Caco-2 (cell line): Measurements from ENCODE around the gene KCNK16. TPM values are rescaled to one million over a fixed set of nuclear protein-coding genes. Genes with fewer than 3 reads are reported as not detected.

ENCODE experiments used
- BruUV-seq: library from RNA; stranded (reverse); fragments of 400-500 nt; replicated peaks from 2 replicates; lab custom pipeline; 2021; lab: Mats Ljungman, UMichigan
- CTCF ChIA-PET: fragments of 300-600 bp; sonication (Branson Sonifier 250); formaldehyde crosslinking; loops from one replicate; lab custom pipeline; 2022; ENCODE audit warnings: antibody characterized with exemption; lab: Charles Lee
- POLR2A ChIA-PET: fragments of 300-600 bp; sonication (Branson Sonifier 250); formaldehyde crosslinking; loops from one replicate; lab custom pipeline; 2022; ENCODE audit warnings: antibody characterized with exemption; lab: Charles Lee
- DNase-seq, 2 experiments: peaks; one replicate each; pipeline versions ENCODE4 v3.0.0 to v3.0.0-alpha.2; 2020 to 2022
- H3K27me3 ChIP-seq: replicated peaks from 2 replicates; pipeline ENCODE4 v1.6.0; 2011; ENCODE audit warnings: low read length; ENCODE audit not compliant: control insufficient read depth, insufficient read depth
- H3K36me3 ChIP-seq: 2 replicates; pipeline ENCODE4 v1.5.1; 2011; ENCODE audit warnings: low read length; ENCODE audit not compliant: control insufficient read depth, insufficient read depth
- H3K4me1 ChIP-seq: fragments of 250-450 bp; sonication (Bioruptor Pico); 2 replicates; pipeline ENCODE4 v1.5.1; 2020; ENCODE audit warnings: mild to moderate bottlenecking
- H3K4me3 ChIP-seq: 2 replicates; pipeline ENCODE4 v1.5.1; 2011; ENCODE audit warnings: low read depth, mild to moderate bottlenecking, control low read depth, low read length
- H3K9me3 ChIP-seq: fragments of 250-450 bp; sonication (Bioruptor Pico); 2 replicates; pipeline ENCODE4 v1.5.1; 2020; ENCODE audit warnings: mild to moderate bottlenecking, moderate library complexity
- H3K27ac Mint-ChIP-seq: one replicate; pipeline ENCODE4 v1.8.0; 2022; ENCODE audit warnings: mixed read lengths; ENCODE audit not compliant: unreplicated experiment
- H3K27me3 Mint-ChIP-seq: one replicate; pipeline ENCODE4 v1.8.0; 2022; ENCODE audit warnings: mixed read lengths; ENCODE audit not compliant: insufficient read depth, unreplicated experiment
- H3K36me3 Mint-ChIP-seq: one replicate; pipeline ENCODE4 v1.8.0; 2022; ENCODE audit warnings: mild to moderate bottlenecking, mixed read lengths; ENCODE audit not compliant: insufficient read depth, unreplicated experiment
- H3K4me1 Mint-ChIP-seq: one replicate; pipeline ENCODE4 v1.8.0; 2022; ENCODE audit warnings: low read depth, mixed read lengths; ENCODE audit not compliant: unreplicated experiment
- H3K4me3 Mint-ChIP-seq: one replicate; pipeline ENCODE4 v1.8.0; 2022; ENCODE audit warnings: mild to moderate bottlenecking, moderate library complexity, mixed read lengths; ENCODE audit not compliant: unreplicated experiment
- H3K9me3 Mint-ChIP-seq: one replicate; pipeline ENCODE4 v1.8.0; 2022; ENCODE audit warnings: mixed read lengths; ENCODE audit not compliant: unreplicated experiment
- CTCF ChIP-seq, 2 experiments: fragments of 200-600 bp in 1 of 2; IDR thresholded peaks; 1 replicate in 1 of 2; 2 replicates in 1 of 2; pipeline versions ENCODE4 v1.5.1 to v1.8.0; 2011 to 2022; ENCODE audit warnings: antibody characterized with exemption in 1 of 2, control low read depth in 1 of 2, inconsistent platforms in 1 of 2, low read depth in 1 of 2, low read length in 1 of 2, mild to moderate bottlenecking in 1 of 2, moderate library complexity in 1 of 2; ENCODE audit not compliant: insufficient read depth in 1 of 2, severe bottlenecking in 1 of 2, unreplicated experiment in 1 of 2
- intact Hi-C: fragments of 100-400 bp; cut with micrococcal nuclease; formaldehyde crosslinking; loops from one replicate; pipeline ENCODE4 v1.10.0; 2022; ENCODE audit not compliant: unreplicated experiment
- total RNA-seq: library from RNA; stranded (reverse); gene quantifications from 2 replicates; pipeline ENCODE4 v1.2.3, GENCODE V29; 2022

Gene KCNK16
- total RNA-seq, 1 experiment from 2014 or later, result not detected

GRCh38 chr6:39295611-39296011 is 26.9 kb downstream of the KCNK16 start:
- no peaks in the 10 kb centered on the region for H3K36me3 Mint-ChIP-seq
- H3K36me3 ChIP-seq, result no peaks in the 10 kb centered on the region
- H3K9me3 ChIP-seq, result no peaks in the 10 kb centered on the region
- no TSS peak for BruUV-seq
- no peak overlapping the region for H3K4me3 ChIP-seq
- DNase-seq, result no peak
- peaks cover 16% of the 10 kb centered on the region for H3K4me1 Mint-ChIP-seq
- H3K27me3 Mint-ChIP-seq, result no peaks in the 10 kb centered on the region
- H3K4me1 ChIP-seq, result peaks cover 12% of the 10 kb centered on the region; the same call in 1 of the 2 replicates
- ChIA-PET POLR2A (no interaction called here), CTCF (no interaction called here)
- no peaks in the 10 kb centered on the region for H3K9me3 Mint-ChIP-seq
- H3K4me3 Mint-ChIP-seq, result no peak overlapping the region
- no peaks in the 10 kb centered on the region for H3K27me3 ChIP-seq
- H3K27ac Mint-ChIP-seq, result no peak overlapping the region
- intact Hi-C loops, result no loop called here
- TF ChIP-seq CTCF (IDR thresholded peaks at IDR 0.05; ENCODE audit: insufficient read depth in 1 of 2, low read depth in 1 of 2, low read length in 1 of 2, severe bottlenecking in 1 of 2, unreplicated experiment in 1 of 2), result no peak

GRCh38 chr6:39294899-39295298 is 27.6 kb downstream of the KCNK16 start:
- no peaks in the 10 kb centered on the region for H3K36me3 Mint-ChIP-seq
- no peaks in the 10 kb centered on the region for H3K9me3 ChIP-seq
- no peaks in the 10 kb centered on the region for H3K27me3 Mint-ChIP-seq
- ChIA-PET POLR2A (no interaction called here), CTCF (no interaction called here)
- peaks cover 16% of the 10 kb centered on the region for H3K4me1 Mint-ChIP-seq
- no peak overlapping the region for H3K4me3 Mint-ChIP-seq
- no TSS peak for BruUV-seq
- H3K27ac Mint-ChIP-seq, result no peak overlapping the region
- H3K27me3 ChIP-seq, result no peaks in the 10 kb centered on the region
- no peaks in the 10 kb centered on the region for H3K36me3 ChIP-seq
- H3K4me1 ChIP-seq, result peaks cover 12% of the 10 kb centered on the region; the same call in 1 of the 2 replicates
- no peak for DNase-seq
- TF ChIP-seq CTCF (IDR thresholded peaks at IDR 0.05; ENCODE audit: insufficient read depth in 1 of 2, low read depth in 1 of 2, low read length in 1 of 2, severe bottlenecking in 1 of 2, unreplicated experiment in 1 of 2), result no peak
- H3K9me3 Mint-ChIP-seq, result no peaks in the 10 kb centered on the region
- H3K4me3 ChIP-seq, result no peak overlapping the region
- intact Hi-C loops, result no loop called here

- H3K4me3 Mint-ChIP-seq, result no peak overlapping the region
- CTCF ChIA-PET, result interaction anchor here (0.6 kb wide), 1 partner anchor 26 kb away, joined by 3 read pairs; no protein-coding TSS in a partner anchor
These were observed 28.4 kb downstream of the KCNK16 start for GRCh38 chr6:39294133-39294532.

More at GRCh38 chr6:39294133-39294532, 28.4 kb downstream of the KCNK16 start:
- no peak overlapping the region for H3K27ac Mint-ChIP-seq
- no TSS peak for BruUV-seq
- no peaks in the 10 kb centered on the region for H3K27me3 Mint-ChIP-seq
- Histone ChIP-seq H3K27me3 (no peaks in the 10 kb centered on the region), H3K36me3 (no peaks in the 10 kb centered on the region), H3K4me3 (no peak overlapping the region), H3K4me1 (peaks cover 12% of the 10 kb centered on the region; the same call in 1 of the 2 replicates), H3K9me3 (no peaks in the 10 kb centered on the region)
- no peak for TF ChIP-seq CTCF (IDR thresholded peaks at IDR 0.05; ENCODE audit: insufficient read depth in 1 of 2, low read depth in 1 of 2, low read length in 1 of 2, severe bottlenecking in 1 of 2, unreplicated experiment in 1 of 2)
- H3K36me3 Mint-ChIP-seq, result no peaks in the 10 kb centered on the region
- POLR2A ChIA-PET, result no interaction called here
- intact Hi-C loops, result no loop called here
- H3K9me3 Mint-ChIP-seq, result peaks cover 2% of the 10 kb centered on the region
- peaks cover 16% of the 10 kb centered on the region for H3K4me1 Mint-ChIP-seq
- no peak for DNase-seq
